ENCODE data around the gene TCTA.
A peak's percentile ranks its signal among the peaks of the same experiment; 100 is the strongest.

The TCTA gene

GRCh38 chr3:49416867-49417266, 4.6 kb downstream of the TCTA start:
- Mint-ChIP-seq H3K4me3 (peak overlapping the region; percentile 63), H3K9me3 (no peaks in the 10 kb centered on the region), H3K27me3 (no peaks in the 10 kb centered on the region), H3K27ac (peak overlapping the region; percentile 99), H3K4me1 (peaks cover 39% of the 10 kb centered on the region), H3K36me3 (peaks cover 6% of the 10 kb centered on the region)
- DNase-seq (ENCODE audit: low spot score in 2 of 2) (no peak), ATAC-seq (ENCODE audit: low read depth) (no peak)

GRCh38 chr3:49417516-49418120, 5.4 kb downstream of the TCTA start:
- H3K36me3 Mint-ChIP-seq: peaks cover 6% of the 10 kb centered on the region
- no peak for DNase-seq (ENCODE audit: low spot score in 2 of 2)
- no peaks in the 10 kb centered on the region for H3K9me3 Mint-ChIP-seq
- H3K4me3 Mint-ChIP-seq: peak overlapping the region; percentile 8
- ATAC-seq (ENCODE audit: low read depth): no peak
- peaks cover 37% of the 10 kb centered on the region for H3K4me1 Mint-ChIP-seq
- H3K27me3 Mint-ChIP-seq: no peaks in the 10 kb centered on the region
- H3K27ac Mint-ChIP-seq: peak overlapping the region; percentile 99

GRCh38 chr3:49421890-49422378, 9.7 kb downstream of the TCTA start:
- no peaks in the 10 kb centered on the region for H3K9me3 Mint-ChIP-seq

GRCh38 chr3:49422379-49423248, 10.4 kb downstream of the TCTA start, which contains the start of gene AMT:
Gene AMT (minus strand): TSS chr3:49422473. CDS start chr3:49422450, 23 bp downstream.
- DNase-seq (ENCODE audit: low spot score in 2 of 2) (no peak), ATAC-seq (ENCODE audit: low read depth) (no peak)
- H3K27ac Mint-ChIP-seq: no peak within 1 kb of the TSS
- H3K4me3 Mint-ChIP-seq: peak within 1 kb of the TSS; percentile 49
- peaks cover 8% of the 10 kb centered on the region for H3K36me3 Mint-ChIP-seq
- H3K9me3 Mint-ChIP-seq: no peaks in the 10 kb centered on the region
- H3K27me3 Mint-ChIP-seq: no peaks in the 10 kb centered on the region
- H3K4me1 Mint-ChIP-seq: peaks cover 8% of the 10 kb centered on the region

More at GRCh38 chr3:49421890-49422378, 9.7 kb downstream of the TCTA start:
- peaks cover 14% of the 10 kb centered on the region for H3K4me1 Mint-ChIP-seq
- H3K4me3 Mint-ChIP-seq: peak overlapping the region; percentile 49
- DNase-seq (ENCODE audit: low spot score in 2 of 2) (no peak), ATAC-seq (ENCODE audit: low read depth) (no peak)
- H3K36me3 Mint-ChIP-seq: peaks cover 8% of the 10 kb centered on the region
- H3K27ac Mint-ChIP-seq: no peak overlapping the region
- H3K27me3 Mint-ChIP-seq: no peaks in the 10 kb centered on the region

- Mint-ChIP-seq H3K4me3 (no peak overlapping the region), H3K9me3 (no peaks in the 10 kb centered on the region), H3K4me1 (peaks cover 9% of the 10 kb centered on the region), H3K27me3 (no peaks in the 10 kb centered on the region), H3K27ac (no peak overlapping the region), H3K36me3 (peaks cover 8% of the 10 kb centered on the region)
- DNase-seq (ENCODE audit: low spot score in 2 of 2) (no peak), ATAC-seq (ENCODE audit: low read depth) (no peak)
These were observed 12.6 kb downstream of the TCTA start for GRCh38 chr3:49424816-49425215.

GRCh38 chr3:49427586-49427985, 15.4 kb downstream of the TCTA start:
- peaks cover 6% of the 10 kb centered on the region for H3K36me3 Mint-ChIP-seq
- no peaks in the 10 kb centered on the region for H3K9me3 Mint-ChIP-seq
- ATAC-seq (ENCODE audit: low read depth) (no peak), DNase-seq (ENCODE audit: low spot score in 2 of 2) (no peak)
- H3K27me3 Mint-ChIP-seq: no peaks in the 10 kb centered on the region
- peak overlapping the region; percentile 94 for H3K4me3 Mint-ChIP-seq
- peaks cover 9% of the 10 kb centered on the region for H3K4me1 Mint-ChIP-seq
- H3K27ac Mint-ChIP-seq: no peak overlapping the region

- Mint-ChIP-seq H3K4me3 (peak overlapping the region; percentile 94), H3K4me1 (peaks cover 9% of the 10 kb centered on the region), H3K27ac (peak overlapping the region; percentile 93), H3K36me3 (peaks cover 6% of the 10 kb centered on the region), H3K9me3 (no peaks in the 10 kb centered on the region), H3K27me3 (no peaks in the 10 kb centered on the region)
- ATAC-seq (ENCODE audit: low read depth): no peak
- DNase-seq (ENCODE audit: low spot score in 2 of 2): no peak
These were observed 16.5 kb downstream of the TCTA start for GRCh38 chr3:49428752-49429080.

- DNase-seq (ENCODE audit: low spot score in 2 of 2): no peak
- no peaks in the 10 kb centered on the region for H3K36me3 Mint-ChIP-seq
- no peak overlapping the region for H3K4me3 Mint-ChIP-seq
- peaks cover under 1% of the 10 kb centered on the region for H3K4me1 Mint-ChIP-seq
- H3K27me3 Mint-ChIP-seq: no peaks in the 10 kb centered on the region
- no peak for ATAC-seq (ENCODE audit: low read depth)
- no peaks in the 10 kb centered on the region for H3K9me3 Mint-ChIP-seq
- no peak overlapping the region for H3K27ac Mint-ChIP-seq
These were observed 22.5 kb downstream of the TCTA start for GRCh38 chr3:49434731-49435130.

GRCh38 chr3:49445391-49445790, 33.2 kb downstream of the TCTA start:
- H3K27me3 Mint-ChIP-seq: no peaks in the 10 kb centered on the region
- H3K27ac Mint-ChIP-seq: peak overlapping the region; percentile 85
- no peaks in the 10 kb centered on the region for H3K9me3 Mint-ChIP-seq
- no peaks in the 10 kb centered on the region for H3K36me3 Mint-ChIP-seq
- no peak overlapping the region for H3K4me3 Mint-ChIP-seq
- ATAC-seq (ENCODE audit: low read depth) (no peak), DNase-seq (ENCODE audit: low spot score in 2 of 2) (no peak)
- peaks cover 16% of the 10 kb centered on the region for H3K4me1 Mint-ChIP-seq

GRCh38 chr3:49453621-49454020, 41.4 kb downstream of the TCTA start:
- no peak overlapping the region for H3K4me3 Mint-ChIP-seq
- no peaks in the 10 kb centered on the region for H3K27me3 Mint-ChIP-seq
- H3K9me3 Mint-ChIP-seq: no peaks in the 10 kb centered on the region
- DNase-seq (ENCODE audit: low spot score in 2 of 2): no peak
- peaks cover 8% of the 10 kb centered on the region for H3K4me1 Mint-ChIP-seq
- ATAC-seq (ENCODE audit: low read depth): no peak
- no peak overlapping the region for H3K27ac Mint-ChIP-seq
- H3K36me3 Mint-ChIP-seq: no peaks in the 10 kb centered on the region

GRCh38 chr3:49454458-49454857, 42.2 kb downstream of the TCTA start:
- H3K27ac Mint-ChIP-seq: no peak overlapping the region
- no peak for DNase-seq (ENCODE audit: low spot score in 2 of 2)
- no peaks in the 10 kb centered on the region for H3K9me3 Mint-ChIP-seq
- H3K4me1 Mint-ChIP-seq: peaks cover 2% of the 10 kb centered on the region
- peak; percentile 32 for ATAC-seq (ENCODE audit: low read depth)
- no peaks in the 10 kb centered on the region for H3K27me3 Mint-ChIP-seq
- no peak overlapping the region for H3K4me3 Mint-ChIP-seq
- H3K36me3 Mint-ChIP-seq: no peaks in the 10 kb centered on the region

- Mint-ChIP-seq H3K4me1 (peaks cover 2% of the 10 kb centered on the region), H3K9me3 (no peaks in the 10 kb centered on the region), H3K36me3 (no peaks in the 10 kb centered on the region), H3K27me3 (no peaks in the 10 kb centered on the region), H3K27ac (no peak overlapping the region), H3K4me3 (no peak overlapping the region)
- ATAC-seq (ENCODE audit: low read depth) (no peak), DNase-seq (ENCODE audit: low spot score in 2 of 2) (no peak)
These were observed 42.9 kb downstream of the TCTA start for GRCh38 chr3:49454898-49455681.

GRCh38 chr3:49456466-49456865, 44.2 kb downstream of the TCTA start:
- Mint-ChIP-seq H3K36me3 (no peaks in the 10 kb centered on the region), H3K27me3 (no peaks in the 10 kb centered on the region), H3K4me3 (no peak overlapping the region), H3K4me1 (peaks cover 2% of the 10 kb centered on the region), H3K9me3 (no peaks in the 10 kb centered on the region), H3K27ac (no peak overlapping the region)
- DNase-seq (ENCODE audit: low spot score in 2 of 2) (no peak), ATAC-seq (ENCODE audit: low read depth) (no peak)

Data from memory B cell (primary cell).